WTC11 (cell line): ENCODE measurements around the gene PLS1. TPM values are rescaled to one million over a fixed set of nuclear protein-coding genes. Genes with fewer than 3 reads are reported as not detected.

ENCODE experiments used
- CDX4 ChIP-seq: fragments of 250-450 bp; sonication (Bioruptor Pico); IDR thresholded peaks from 2 replicates; pipeline ENCODE4 v1.9.0; 2021; ENCODE audit warnings: moderate library complexity, mild to moderate bottlenecking, inconsistent platforms, borderline replicate concordance
- CTCF ChIP-seq: fragments of 200-600 bp; IDR thresholded peaks from 2 replicates; pipeline ENCODE4 v1.8.0; 2022; ENCODE audit warnings: antibody characterized with exemption
- E2F1 ChIP-seq: sonication (generic); formaldehyde crosslinking; IDR thresholded peaks from 2 replicates; pipeline ENCODE4 v1.8.0; 2022; ENCODE audit warnings: mild to moderate bottlenecking, missing genetic modification reagents
- EMX1 ChIP-seq: fragments of 250-450 bp; sonication (Bioruptor Pico); IDR thresholded peaks from 2 replicates; pipeline ENCODE4 v1.8.0; 2021; ENCODE audit warnings: mild to moderate bottlenecking
- ETV6 ChIP-seq: sonication (generic); formaldehyde crosslinking; IDR thresholded peaks from 2 replicates; pipeline ENCODE4 v1.8.1; 2022; ENCODE audit warnings: mild to moderate bottlenecking, missing genetic modification reagents
- NFYB ChIP-seq: sonication (generic); formaldehyde crosslinking; conservative IDR thresholded peaks from 2 replicates; pipeline ENCODE4 v1.8.0; 2022; ENCODE audit warnings: low read depth, missing genetic modification reagents
- NR2C2 ChIP-seq: sonication (generic); formaldehyde crosslinking; IDR thresholded peaks from 2 replicates; pipeline ENCODE4 v1.8.0; 2022; ENCODE audit warnings: mild to moderate bottlenecking, missing genetic modification reagents
- PREB ChIP-seq: sonication (generic); formaldehyde crosslinking; IDR thresholded peaks from 2 replicates; pipeline ENCODE4 v1.8.1; 2022; ENCODE audit warnings: mild to moderate bottlenecking, missing genetic modification reagents, moderate library complexity, borderline replicate concordance
- ZNF232 ChIP-seq: sonication (generic); formaldehyde crosslinking; IDR thresholded peaks from 2 replicates; pipeline ENCODE4 v1.8.0; 2022; ENCODE audit warnings: mild to moderate bottlenecking, missing genetic modification reagents
- ZNF263 ChIP-seq: sonication (generic); formaldehyde crosslinking; IDR thresholded peaks from 2 replicates; pipeline ENCODE4 v1.8.1; 2022; ENCODE audit warnings: low read depth, mild to moderate bottlenecking, moderate library complexity, missing genetic modification reagents
- ZNF317 ChIP-seq: sonication (generic); formaldehyde crosslinking; IDR thresholded peaks from 2 replicates; pipeline ENCODE4 v1.8.1; 2023; ENCODE audit warnings: low read depth, mild to moderate bottlenecking, moderate library complexity, missing genetic modification reagents, borderline replicate concordance
- ZNF416 ChIP-seq: fragments of 250-450 bp; sonication (Bioruptor Pico); IDR thresholded peaks from 2 replicates; pipeline ENCODE4 v1.9.0; 2021; ENCODE audit warnings: mild to moderate bottlenecking, inconsistent platforms
- ZNF671 ChIP-seq: fragments of 250-450 bp; sonication (Bioruptor Pico); IDR thresholded peaks from 2 replicates; pipeline ENCODE4 v1.8.0; 2021; ENCODE audit warnings: mild to moderate bottlenecking
- total RNA-seq: library from RNA; stranded (reverse); gene quantifications from 3 replicates; pipeline ENCODE4 v1.2.3, GENCODE V29; 2021
- TF ChIP-seq, protein P1 (sequence below): fragments of 250-450 bp; sonication (Bioruptor Pico); IDR thresholded peaks from 2 replicates; pipeline ENCODE4 v1.9.0; 2021; ENCODE audit warnings: mild to moderate bottlenecking
- TF ChIP-seq, protein P2 (sequence below): sonication (generic); formaldehyde crosslinking; IDR thresholded peaks from 2 replicates; pipeline ENCODE4 v1.8.0; 2022; ENCODE audit warnings: mild to moderate bottlenecking, missing genetic modification reagents
- TF ChIP-seq, protein P3 (sequence below): sonication (generic); formaldehyde crosslinking; IDR thresholded peaks from 2 replicates; pipeline ENCODE4 v1.8.1; 2023; ENCODE audit warnings: mild to moderate bottlenecking, missing genetic modification reagents, moderate library complexity
- TF ChIP-seq, protein P4 (sequence below): sonication (generic); formaldehyde crosslinking; IDR thresholded peaks from 2 replicates; pipeline ENCODE4 v1.8.1; 2023; ENCODE audit warnings: mild to moderate bottlenecking, missing genetic modification reagents, borderline replicate concordance

The PLS1 gene
- total RNA-seq, 1 experiment from 2014 or later, result 26.4 TPM

GRCh38 chr3:142578329-142579223 is 17.6 kb upstream of the PLS1 start, which contains the start of gene ATR (continued):
- TF ChIP-seq CDX4 (CRISPR knock-in tag), result no peak
- TF ChIP-seq, protein P1, sequence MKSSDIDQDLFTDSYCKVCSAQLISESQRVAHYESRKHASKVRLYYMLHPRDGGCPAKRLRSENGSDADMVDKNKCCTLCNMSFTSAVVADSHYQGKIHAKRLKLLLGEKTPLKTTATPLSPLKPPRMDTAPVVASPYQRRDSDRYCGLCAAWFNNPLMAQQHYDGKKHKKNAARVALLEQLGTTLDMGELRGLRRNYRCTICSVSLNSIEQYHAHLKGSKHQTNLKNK (CRISPR knock-in tag), result no peak
- TF ChIP-seq PREB (CRISPR knock-in tag), result no peak
- TF ChIP-seq, protein P2, sequence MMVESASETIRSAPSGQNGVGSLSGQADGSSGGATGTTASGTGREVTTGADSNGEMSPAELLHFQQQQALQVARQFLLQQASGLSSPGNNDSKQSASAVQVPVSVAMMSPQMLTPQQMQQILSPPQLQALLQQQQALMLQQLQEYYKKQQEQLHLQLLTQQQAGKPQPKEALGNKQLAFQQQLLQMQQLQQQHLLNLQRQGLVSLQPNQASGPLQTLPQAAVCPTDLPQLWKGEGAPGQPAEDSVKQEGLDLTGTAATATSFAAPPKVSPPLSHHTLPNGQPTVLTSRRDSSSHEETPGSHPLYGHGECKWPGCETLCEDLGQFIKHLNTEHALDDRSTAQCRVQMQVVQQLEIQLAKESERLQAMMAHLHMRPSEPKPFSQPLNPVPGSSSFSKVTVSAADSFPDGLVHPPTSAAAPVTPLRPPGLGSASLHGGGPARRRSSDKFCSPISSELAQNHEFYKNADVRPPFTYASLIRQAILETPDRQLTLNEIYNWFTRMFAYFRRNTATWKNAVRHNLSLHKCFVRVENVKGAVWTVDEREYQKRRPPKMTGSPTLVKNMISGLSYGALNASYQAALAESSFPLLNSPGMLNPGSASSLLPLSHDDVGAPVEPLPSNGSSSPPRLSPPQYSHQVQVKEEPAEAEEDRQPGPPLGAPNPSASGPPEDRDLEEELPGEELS, result peak; percentile 95
- TF ChIP-seq, protein P3, sequence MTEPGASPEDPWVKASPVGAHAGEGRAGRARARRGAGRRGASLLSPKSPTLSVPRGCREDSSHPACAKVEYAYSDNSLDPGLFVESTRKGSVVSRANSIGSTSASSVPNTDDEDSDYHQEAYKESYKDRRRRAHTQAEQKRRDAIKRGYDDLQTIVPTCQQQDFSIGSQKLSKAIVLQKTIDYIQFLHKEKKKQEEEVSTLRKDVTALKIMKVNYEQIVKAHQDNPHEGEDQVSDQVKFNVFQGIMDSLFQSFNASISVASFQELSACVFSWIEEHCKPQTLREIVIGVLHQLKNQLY (CRISPR knock-in tag), result peak; percentile 74; the same call in 1 of the 2 replicates
- TF ChIP-seq ETV6 (CRISPR knock-in tag), result peak; percentile 98
- TF ChIP-seq NFYB (CRISPR knock-in tag), result 0 out of 2 replicates have a peak, but pooled peaks have one; percentile 37
- peak; percentile 84 for TF ChIP-seq E2F1
- no peak for TF ChIP-seq ZNF416 (CRISPR knock-in tag)
- 0 out of 2 replicates have a peak, but pooled peaks have one; percentile 20 for TF ChIP-seq ZNF317 (CRISPR knock-in tag)
- no peak for TF ChIP-seq ZNF671 (CRISPR knock-in tag)
- peak; percentile 48; the same call in 1 of the 2 replicates for TF ChIP-seq NR2C2 (CRISPR knock-in tag)
- TF ChIP-seq, protein P4, sequence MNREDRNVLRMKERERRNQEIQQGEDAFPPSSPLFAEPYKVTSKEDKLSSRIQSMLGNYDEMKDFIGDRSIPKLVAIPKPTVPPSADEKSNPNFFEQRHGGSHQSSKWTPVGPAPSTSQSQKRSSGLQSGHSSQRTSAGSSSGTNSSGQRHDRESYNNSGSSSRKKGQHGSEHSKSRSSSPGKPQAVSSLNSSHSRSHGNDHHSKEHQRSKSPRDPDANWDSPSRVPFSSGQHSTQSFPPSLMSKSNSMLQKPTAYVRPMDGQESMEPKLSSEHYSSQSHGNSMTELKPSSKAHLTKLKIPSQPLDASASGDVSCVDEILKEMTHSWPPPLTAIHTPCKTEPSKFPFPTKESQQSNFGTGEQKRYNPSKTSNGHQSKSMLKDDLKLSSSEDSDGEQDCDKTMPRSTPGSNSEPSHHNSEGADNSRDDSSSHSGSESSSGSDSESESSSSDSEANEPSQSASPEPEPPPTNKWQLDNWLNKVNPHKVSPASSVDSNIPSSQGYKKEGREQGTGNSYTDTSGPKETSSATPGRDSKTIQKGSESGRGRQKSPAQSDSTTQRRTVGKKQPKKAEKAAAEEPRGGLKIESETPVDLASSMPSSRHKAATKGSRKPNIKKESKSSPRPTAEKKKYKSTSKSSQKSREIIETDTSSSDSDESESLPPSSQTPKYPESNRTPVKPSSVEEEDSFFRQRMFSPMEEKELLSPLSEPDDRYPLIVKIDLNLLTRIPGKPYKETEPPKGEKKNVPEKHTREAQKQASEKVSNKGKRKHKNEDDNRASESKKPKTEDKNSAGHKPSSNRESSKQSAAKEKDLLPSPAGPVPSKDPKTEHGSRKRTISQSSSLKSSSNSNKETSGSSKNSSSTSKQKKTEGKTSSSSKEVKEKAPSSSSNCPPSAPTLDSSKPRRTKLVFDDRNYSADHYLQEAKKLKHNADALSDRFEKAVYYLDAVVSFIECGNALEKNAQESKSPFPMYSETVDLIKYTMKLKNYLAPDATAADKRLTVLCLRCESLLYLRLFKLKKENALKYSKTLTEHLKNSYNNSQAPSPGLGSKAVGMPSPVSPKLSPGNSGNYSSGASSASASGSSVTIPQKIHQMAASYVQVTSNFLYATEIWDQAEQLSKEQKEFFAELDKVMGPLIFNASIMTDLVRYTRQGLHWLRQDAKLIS (CRISPR knock-in tag), result peak; percentile 78
- no peak for TF ChIP-seq EMX1 (CRISPR knock-in tag)
- no peak for TF ChIP-seq ZNF263 (CRISPR knock-in tag)
- no peak for TF ChIP-seq CTCF
- peak; percentile 95 for TF ChIP-seq ZNF232 (CRISPR knock-in tag)
